HG03135 (cell line): ENCODE data around the gene CITED4.
"Not testable (repeated sequence)": the region's sequence is repeated elsewhere in the genome, so short reads cannot be mapped to it uniquely, and the experiment has no call there.

Experiments used
- ATAC-seq: cut with Tn5 transposase; IDR thresholded peaks from one replicate; pipeline ENCODE4 v1.9.1; 2021; ENCODE audit warnings: mild to moderate bottlenecking, moderate library complexity; ENCODE audit not compliant: unreplicated experiment

Gene CITED4, protein sequence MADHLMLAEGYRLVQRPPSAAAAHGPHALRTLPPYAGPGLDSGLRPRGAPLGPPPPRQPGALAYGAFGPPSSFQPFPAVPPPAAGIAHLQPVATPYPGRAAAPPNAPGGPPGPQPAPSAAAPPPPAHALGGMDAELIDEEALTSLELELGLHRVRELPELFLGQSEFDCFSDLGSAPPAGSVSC

GRCh38 chr1:40862008-40862863, at the start of gene CITED4:
Gene CITED4 (minus strand): TSS chr1:40862363. CDS start chr1:40862127, 236 bp downstream.
- peak; percentile 92 for ATAC-seq

GRCh38 chr1:40911105-40911504, 48.9 kb upstream of the CITED4 start:
- ATAC-seq = no peak

DNA sequence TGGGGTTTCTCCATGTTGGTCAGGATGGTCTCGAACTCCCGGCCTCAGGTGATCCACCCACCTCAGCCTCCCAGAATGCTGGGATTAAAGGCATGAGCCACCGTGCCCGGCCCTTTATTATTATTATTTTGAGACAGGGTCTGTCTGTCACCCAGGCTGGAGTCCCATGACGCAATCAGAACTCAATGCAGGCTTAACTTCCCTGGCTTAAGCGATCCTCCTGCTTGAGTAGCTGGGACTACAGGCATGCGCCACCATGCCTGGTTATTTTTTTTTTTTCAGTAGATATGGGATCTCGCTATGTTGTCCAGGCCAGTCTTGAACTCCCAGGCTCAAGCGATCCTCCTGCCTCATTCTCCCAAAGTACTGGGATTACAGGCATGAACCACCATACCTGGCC, 47.1 kb upstream of the CITED4 start:
- ATAC-seq = no peak

DNA sequence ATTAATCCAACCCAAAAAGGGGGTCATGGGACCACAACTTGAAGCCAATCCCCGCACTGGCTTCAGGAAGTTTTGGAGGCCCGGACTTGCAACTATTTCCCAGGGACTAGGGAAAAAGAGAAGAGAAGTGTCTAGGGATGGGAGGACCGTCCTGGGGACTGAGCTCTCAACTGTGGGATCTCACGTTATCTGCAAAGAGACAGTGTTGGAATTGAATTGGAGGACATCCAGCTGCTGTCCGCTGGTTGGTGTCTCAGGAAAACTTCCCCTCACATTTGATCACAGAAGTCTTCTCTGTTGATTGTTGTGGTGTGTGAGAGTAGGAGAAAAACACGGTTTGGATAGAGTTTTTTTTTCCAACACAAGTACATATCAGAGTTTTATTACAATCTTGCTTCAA, 46.2 kb upstream of the CITED4 start:
- no peak for ATAC-seq

- no peak for ATAC-seq
Observed at GRCh38 chr1:40907899-40908298, 45.7 kb upstream of the CITED4 start.

GRCh38 chr1:40906781-40907400, 44.7 kb upstream of the CITED4 start:
- no peak for ATAC-seq

DNA sequence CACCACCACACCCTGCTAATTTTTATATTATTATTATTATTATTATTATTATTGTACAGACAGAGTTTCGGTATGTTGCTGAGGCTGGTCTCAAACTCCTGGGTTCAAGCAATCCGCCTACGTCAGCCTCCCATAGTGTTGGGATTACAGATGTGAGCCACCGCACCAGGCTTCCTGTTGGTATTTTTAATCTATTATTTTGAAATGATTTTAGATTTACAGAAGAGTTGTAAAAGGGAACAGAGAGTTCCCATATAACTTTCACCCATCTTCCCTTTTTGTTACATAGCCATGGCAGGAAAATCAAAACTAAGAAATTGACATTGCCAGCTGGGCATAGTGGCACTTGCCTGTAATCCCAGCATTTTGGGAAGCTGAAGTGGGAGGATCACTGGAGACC, 42.9 kb upstream of the CITED4 start:
- no peak for ATAC-seq

DNA sequence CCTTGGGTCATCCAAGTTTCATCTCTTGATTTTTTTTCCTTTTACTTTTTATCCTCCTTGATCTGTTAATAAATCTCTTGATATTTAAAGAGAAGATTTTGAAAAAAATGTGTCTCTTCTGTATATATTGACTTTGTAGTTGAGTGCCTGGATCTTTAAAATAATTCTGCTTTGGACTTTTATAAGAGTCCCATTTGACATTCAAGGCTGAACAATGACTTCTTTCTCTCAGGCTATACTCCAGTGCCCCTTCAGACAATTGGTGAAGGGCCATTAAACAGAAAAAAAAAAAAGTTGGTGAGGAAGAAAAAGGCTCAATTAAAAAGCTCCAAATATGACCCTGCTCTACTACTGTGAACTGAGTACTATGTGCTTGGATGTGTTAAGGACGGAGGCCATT, 40.9 kb upstream of the CITED4 start:
- ATAC-seq = no peak

- no peak for ATAC-seq
Observed at GRCh38 chr1:40901886-40902852, 40.0 kb upstream of the CITED4 start.

DNA sequence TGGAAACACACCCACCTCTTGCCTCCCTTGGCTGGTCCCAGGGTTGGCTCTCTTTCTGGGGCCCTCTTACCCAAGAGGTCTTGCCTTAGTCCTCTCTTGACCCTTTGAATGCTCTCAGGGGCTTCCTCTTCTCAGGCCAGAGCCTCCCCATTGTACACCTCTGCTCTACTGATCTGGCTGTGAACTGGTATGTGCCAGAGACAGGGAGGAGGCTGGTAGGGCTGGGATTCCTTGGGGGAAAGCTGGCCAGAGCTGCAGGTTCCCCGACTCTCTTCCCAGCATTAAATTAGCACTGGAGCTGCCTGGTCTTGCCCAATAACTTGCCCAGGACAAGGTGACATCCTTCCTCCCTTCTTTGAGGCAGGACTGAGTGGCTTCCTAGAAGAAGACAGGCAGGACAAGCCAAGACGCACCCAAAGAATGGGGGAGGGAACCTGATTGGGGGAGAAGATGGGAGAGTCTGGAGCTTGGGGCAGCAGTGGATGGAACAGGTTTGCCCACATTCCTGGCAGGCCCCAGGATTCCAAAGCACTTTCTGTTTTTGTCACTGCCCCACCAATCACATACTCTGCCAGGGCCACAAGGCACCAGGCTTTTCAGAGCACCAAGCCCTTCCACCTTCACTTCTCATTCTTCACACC, 37.2 kb upstream of the CITED4 start:
- no peak for ATAC-seq

DNA sequence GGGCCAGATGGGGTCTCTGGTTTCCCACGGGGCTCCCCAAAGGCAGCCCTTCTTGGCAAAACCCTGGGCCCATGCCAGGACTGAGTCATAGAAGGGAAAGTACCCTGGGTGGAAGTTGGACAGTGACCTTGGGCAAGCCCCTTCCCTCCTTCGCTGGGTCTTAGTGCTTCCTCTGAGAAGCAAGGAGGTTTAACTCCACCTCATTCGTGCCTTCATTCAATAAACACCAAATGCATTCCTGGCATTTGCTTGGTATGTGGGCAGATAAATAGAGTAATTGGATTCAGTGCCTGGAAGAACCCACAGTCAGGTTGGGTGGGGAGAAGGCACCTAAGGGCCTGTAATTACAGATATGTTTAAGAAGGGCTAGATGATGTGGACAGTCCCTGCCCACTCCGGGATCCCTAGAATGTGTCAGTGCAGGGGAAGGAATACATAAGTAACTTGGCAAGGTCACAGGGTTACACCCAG, 36.3 kb upstream of the CITED4 start:
- ATAC-seq = no peak

DNA sequence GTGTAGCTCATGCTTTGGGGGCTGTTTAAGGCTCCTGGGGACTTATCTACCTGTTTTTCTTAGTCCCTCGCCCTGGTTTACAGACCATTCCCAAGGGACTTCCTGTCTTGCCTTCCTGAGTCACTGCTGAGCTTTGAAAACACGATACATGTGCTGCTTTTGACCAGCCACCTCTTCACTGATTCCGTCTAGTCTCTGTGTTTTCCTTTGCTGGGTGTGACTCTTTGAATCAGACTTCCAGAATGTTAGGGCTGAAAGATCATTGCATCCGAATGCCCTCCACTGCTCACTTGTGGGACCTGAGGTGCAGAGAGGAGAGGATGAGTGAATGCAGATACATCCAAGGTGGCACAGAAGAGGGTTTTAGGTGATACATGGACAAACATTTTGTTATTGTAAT, 35.4 kb upstream of the CITED4 start:
- no peak for ATAC-seq

GRCh38 chr1:40896482-40896881, 34.3 kb upstream of the CITED4 start:
- ATAC-seq = no peak

GRCh38 chr1:40895601-40896000, 33.4 kb upstream of the CITED4 start:
- ATAC-seq = no peak

DNA sequence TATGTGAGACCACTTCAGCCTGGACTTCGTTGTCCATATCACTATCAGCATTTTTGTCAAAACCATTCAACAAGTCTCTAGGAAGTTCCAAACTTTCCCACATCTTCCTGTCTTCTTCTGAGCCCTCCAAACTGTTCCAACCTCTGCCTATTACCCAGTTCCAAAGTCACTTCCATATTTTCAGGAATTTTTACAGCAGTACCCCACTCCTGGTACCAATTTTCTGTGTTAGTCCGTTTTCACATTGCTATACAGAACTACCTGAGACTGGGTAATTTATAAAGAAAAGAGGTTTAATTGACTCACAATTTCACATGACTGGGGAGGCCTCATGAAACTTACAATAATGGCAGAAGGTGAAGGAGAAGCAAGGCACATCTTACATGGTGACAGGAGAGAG, 32.7 kb upstream of the CITED4 start:
- not testable (repeated sequence) for ATAC-seq

DNA sequence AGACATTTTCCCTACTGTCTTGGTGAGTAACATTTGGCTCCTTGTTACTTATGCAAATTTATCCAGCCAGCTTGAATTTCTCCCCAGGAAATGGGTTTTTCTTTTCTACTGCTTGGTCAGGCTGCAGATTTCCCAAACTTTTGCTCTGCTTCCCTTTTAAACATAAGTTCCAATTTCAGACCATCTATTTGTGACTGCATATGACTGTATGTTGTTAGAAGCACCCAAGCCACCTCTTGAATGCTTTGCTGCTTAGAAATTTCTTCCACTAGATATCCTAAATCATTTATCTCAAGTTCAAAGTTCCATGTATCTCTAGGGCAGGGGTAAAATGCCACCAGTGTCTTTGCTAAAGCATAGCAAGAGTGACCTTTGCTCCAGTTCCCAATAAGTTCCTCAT, 32.3 kb upstream of the CITED4 start:
- no peak for ATAC-seq

DNA sequence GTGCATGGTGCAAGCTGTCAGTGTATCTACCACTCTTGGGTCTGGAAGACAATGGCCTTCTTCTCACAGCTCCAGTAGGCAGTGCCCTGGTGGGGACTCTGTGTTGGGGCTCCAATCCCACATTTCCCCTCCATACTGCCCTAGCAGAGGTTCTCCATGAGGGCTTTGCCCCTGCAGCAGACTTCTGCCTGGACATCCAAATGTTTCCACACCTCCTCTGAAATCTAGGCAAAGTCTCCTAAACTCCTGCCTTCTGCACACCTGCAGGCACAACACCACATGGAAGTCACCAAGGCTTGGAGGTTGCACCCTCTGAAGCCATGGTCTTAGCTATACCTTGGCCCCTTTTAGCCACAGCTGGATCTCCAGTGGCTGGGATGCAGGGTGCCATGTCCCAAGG, 31.8 kb upstream of the CITED4 start:
- no peak for ATAC-seq

GRCh38 chr1:40892354-40892753, 30.2 kb upstream of the CITED4 start:
- ATAC-seq = no peak

GRCh38 chr1:40890771-40891170, 28.6 kb upstream of the CITED4 start:
- no peak for ATAC-seq

DNA sequence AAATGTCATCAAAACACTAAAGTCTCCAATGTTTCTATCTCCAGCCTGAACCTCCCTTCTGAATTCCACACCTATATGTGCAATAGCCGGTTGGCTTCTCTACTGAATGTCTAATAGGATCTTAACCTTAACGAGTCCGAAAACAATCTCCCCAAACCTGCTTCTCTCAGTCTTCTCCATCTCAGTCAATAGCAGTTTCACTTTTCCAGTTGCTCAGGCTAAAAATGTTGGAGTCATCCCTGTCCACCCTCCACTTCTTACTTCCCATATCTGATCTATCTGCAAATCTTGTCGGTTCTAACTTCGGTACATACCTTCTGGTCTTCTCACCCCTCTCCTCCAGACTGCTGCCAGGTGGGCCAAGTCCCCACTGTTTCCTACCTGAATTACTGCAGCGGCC, 25.5 kb upstream of the CITED4 start:
- no peak for ATAC-seq
